Transverse colon (tissue), 4 donors: Measurements from ENCODE around the gene DAP3. TPM values are rescaled to one million over a fixed set of nuclear protein-coding genes. Genes with fewer than 3 reads are reported as not detected.
"Not testable (repeated sequence)": the region's sequence is repeated elsewhere in the genome, so short reads cannot be mapped to it uniquely, and the experiment has no call there.

ENCODE experiments used
- DNase-seq: peaks from one replicate; pipeline ENCODE4 v3.0.0-alpha.2; 2019
- H3K27ac ChIP-seq, 4 donors: fragments of 200-600 bp; sonication (generic); 2 replicates each; pipeline ENCODE4 v1.5.1; 2016 to 2018; ENCODE audit warnings: inconsistent platforms in 4 of 4
- H3K27me3 ChIP-seq: fragments of 200-600 bp; sonication (generic); 2 replicates; pipeline ENCODE4 v1.5.1; 2017; ENCODE audit warnings: inconsistent platforms
- H3K36me3 ChIP-seq, 4 donors: fragments of 200-600 bp; sonication (generic); 2 replicates each; pipeline ENCODE4 v1.5.1; 2017 to 2019; ENCODE audit warnings: inconsistent platforms in 4 of 4
- H3K4me1 ChIP-seq, 4 donors: fragments of 200-600 bp; sonication (generic); 2 replicates each; pipeline ENCODE4 v1.5.1; 2017 to 2020; ENCODE audit warnings: inconsistent platforms in 4 of 4
- H3K4me3 ChIP-seq, 4 donors: fragments of 200-600 bp; sonication (generic); 1 replicate in 1 of 4; 2 replicates in 3 of 4; pipeline versions ENCODE4 v1.5.1 to v1.6.1; 2017 to 2019; ENCODE audit warnings: inconsistent platforms in 4 of 4
- H3K9me3 ChIP-seq, 2 donors: fragments of 200-600 bp; sonication (generic); 2 replicates each; pipeline ENCODE4 v1.5.1; 2017 to 2019; ENCODE audit warnings: inconsistent platforms in 2 of 2
- EP300 ChIP-seq: sonication (generic); formaldehyde crosslinking; IDR thresholded peaks from one replicate; pipeline ENCODE4 v1.6.1; 2017; ENCODE audit warnings: antibody characterized with exemption, low read depth
- POLR2A ChIP-seq: fragments of 450-650 bp; IDR thresholded peaks from one replicate; pipeline ENCODE4 v1.6.1; 2016; ENCODE audit warnings: antibody characterized with exemption, mild to moderate bottlenecking, moderate library complexity
- POLR2AphosphoS5 ChIP-seq, 3 donors: sonication (generic); formaldehyde crosslinking; IDR thresholded peaks; one replicate each; pipeline ENCODE4 v1.6.1; 2016; ENCODE audit warnings: antibody characterized with exemption in 3 of 3
- WGBS, 2 donors: methylation state at CpG; one replicate each; pipeline ENCODE4 v1.1.5; 2018; ENCODE audit warnings: low coverage in 1 of 2; 5-methylcytosine and 5-hydroxymethylcytosine counted together
- in situ Hi-C, 4 donors: fragments of 200-750 bp; cut with MboI; loops; one replicate each; pipeline versions ENCODE4 v1.15.0 to v1.15.1; 2017; ENCODE audit warnings: low sequenced_read_pairs in 3 of 4, low pct_ligation_motif_present in 1 of 4, low pct_unique_long_range_greater_than_20kb in 1 of 4
- intact Hi-C: fragments of 100-400 bp; cut with DNase I; formaldehyde crosslinking; loops from one replicate; pipeline ENCODE4 v1.15.1; 2023; ENCODE audit warnings: low total_unique reads
- total RNA-seq, 4 donors: library from RNA; depleted of rRNA; stranded (reverse); fragments of >200 nt; gene quantifications; one replicate each; pipeline ENCODE4 v1.1.0, GENCODE V29; 2016
- TF ChIP-seq, protein P1 (sequence below), 5 experiments: fragments of 200-600 bp in 3 of 5; fragments of 450-650 bp in 2 of 5; sonication (generic) in 3 of 5; IDR thresholded peaks; 1 replicate in 2 of 5; 2 replicates in 3 of 5; pipeline ENCODE4 v1.5.1; 2016 to 2017; ENCODE audit warnings: antibody characterized with exemption in 5 of 5, inconsistent platforms in 3 of 5, mild to moderate bottlenecking in 2 of 5, moderate library complexity in 1 of 5

DAP3 gene
- total RNA-seq, 4 donors from 2014 or later, result 81.9 to 134 (median 106) TPM

DNA sequence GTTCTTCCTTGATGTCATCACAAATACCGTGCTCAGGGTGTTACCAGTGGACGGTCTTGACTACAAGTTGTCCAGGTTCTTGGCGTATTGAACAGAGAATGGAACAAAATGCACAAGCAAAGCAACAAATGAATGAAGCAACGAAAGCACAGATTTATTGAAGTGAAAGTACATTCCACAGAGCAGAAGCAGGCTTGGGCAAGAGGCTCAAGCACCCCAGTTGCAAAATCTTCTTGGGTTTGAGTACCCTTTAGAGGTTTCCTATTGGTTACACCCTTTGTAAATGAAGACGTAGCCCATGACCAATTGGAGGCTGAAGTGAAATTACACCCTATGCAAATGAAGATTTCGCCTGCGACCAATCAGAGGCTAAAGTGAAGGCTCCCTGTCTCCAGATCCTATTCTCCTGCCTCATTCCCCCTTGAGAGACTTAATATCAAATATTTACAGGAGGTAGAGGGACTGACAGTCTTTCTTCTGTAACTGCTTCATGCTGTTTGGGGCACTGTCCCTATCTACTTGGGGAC, 38.6 kb upstream of the DAP3 start:
- in situ Hi-C loops (no loop called here), intact Hi-C loops (no loop called here)
- no peaks in the 10 kb centered on the region for H3K9me3 ChIP-seq
- no peak overlapping the region for H3K27ac ChIP-seq
- 91 to 100% methylated on average over 1 to 7 of the region's 7 CpGs for WGBS, 2 donors
- DNase-seq, result no peak
- no peak for TF ChIP-seq EP300
- no peak for TF ChIP-seq POLR2AphosphoS5 (IDR thresholded peaks at IDR 0.05)
- no peak for TF ChIP-seq POLR2A
- TF ChIP-seq, protein P1, sequence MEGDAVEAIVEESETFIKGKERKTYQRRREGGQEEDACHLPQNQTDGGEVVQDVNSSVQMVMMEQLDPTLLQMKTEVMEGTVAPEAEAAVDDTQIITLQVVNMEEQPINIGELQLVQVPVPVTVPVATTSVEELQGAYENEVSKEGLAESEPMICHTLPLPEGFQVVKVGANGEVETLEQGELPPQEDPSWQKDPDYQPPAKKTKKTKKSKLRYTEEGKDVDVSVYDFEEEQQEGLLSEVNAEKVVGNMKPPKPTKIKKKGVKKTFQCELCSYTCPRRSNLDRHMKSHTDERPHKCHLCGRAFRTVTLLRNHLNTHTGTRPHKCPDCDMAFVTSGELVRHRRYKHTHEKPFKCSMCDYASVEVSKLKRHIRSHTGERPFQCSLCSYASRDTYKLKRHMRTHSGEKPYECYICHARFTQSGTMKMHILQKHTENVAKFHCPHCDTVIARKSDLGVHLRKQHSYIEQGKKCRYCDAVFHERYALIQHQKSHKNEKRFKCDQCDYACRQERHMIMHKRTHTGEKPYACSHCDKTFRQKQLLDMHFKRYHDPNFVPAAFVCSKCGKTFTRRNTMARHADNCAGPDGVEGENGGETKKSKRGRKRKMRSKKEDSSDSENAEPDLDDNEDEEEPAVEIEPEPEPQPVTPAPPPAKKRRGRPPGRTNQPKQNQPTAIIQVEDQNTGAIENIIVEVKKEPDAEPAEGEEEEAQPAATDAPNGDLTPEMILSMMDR (IDR thresholded peaks at IDR 0.05), result no peak
- H3K4me3 ChIP-seq, result no peak overlapping the region
- no peaks in the 10 kb centered on the region for H3K36me3 ChIP-seq
- H3K27me3 ChIP-seq, result no peaks in the 10 kb centered on the region
- H3K4me1 ChIP-seq, result peaks cover 0 to 10% (median 3%) of the 10 kb centered on the region in 4 donors

DNA sequence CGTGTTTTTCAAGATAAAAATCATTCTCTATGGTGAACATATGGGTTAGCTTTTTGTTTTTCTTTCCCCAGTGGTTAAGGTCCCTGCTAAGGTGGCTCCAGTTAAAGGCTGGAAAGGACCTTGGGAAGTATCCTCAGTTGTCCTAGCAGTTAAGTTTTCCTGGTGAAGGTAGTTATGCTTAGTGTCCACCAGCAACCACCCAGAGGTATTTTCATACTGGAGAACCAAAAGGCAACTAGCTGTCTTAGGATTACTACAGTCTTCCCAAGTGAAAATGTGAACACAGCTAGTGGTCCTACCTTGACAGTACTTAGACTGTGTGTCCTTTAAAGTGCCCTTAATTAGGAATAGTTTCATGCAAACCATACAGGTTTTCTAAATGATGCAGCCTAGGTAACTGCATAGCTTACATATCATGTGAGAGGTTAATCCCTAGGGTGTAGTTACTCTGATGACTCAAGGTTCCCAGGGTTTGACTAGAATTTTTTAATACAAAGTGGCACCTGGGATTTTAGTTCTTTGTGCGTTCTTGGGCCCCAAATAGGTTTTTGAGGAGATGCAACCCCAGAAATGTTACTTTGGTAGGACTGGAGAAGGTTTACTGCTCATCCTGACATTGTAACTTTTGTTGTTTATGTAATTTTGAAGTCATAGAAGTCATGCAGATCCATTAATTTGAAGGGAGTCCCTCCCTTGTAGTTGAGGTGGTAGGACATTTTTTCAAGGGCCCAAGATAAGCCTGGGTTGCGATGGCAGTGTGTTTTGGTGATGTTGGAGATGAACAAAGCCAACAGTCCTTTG, 36.8 kb upstream of the DAP3 start:
- H3K36me3 ChIP-seq, result no peaks in the 10 kb centered on the region
- H3K27me3 ChIP-seq, result no peaks in the 10 kb centered on the region
- H3K4me1 ChIP-seq, result peaks cover 0 to 5% (median 2%) of the 10 kb centered on the region in 4 donors
- H3K9me3 ChIP-seq, result no peaks in the 10 kb centered on the region
- intact Hi-C loops, result no loop called here
- no peak overlapping the region for H3K4me3 ChIP-seq
- no peak for DNase-seq
- in situ Hi-C loops, result no loop called here
- WGBS, 2 donors, result 74 to 94% methylated on average over 2 to 3 of the region's 3 CpGs
- TF ChIP-seq POLR2AphosphoS5 (IDR thresholded peaks at IDR 0.05), result no peak
- no peak for TF ChIP-seq POLR2A
- TF ChIP-seq, protein P1 (IDR thresholded peaks at IDR 0.05), result no peak
- no peak for TF ChIP-seq EP300
- no peak overlapping the region for H3K27ac ChIP-seq

DNA sequence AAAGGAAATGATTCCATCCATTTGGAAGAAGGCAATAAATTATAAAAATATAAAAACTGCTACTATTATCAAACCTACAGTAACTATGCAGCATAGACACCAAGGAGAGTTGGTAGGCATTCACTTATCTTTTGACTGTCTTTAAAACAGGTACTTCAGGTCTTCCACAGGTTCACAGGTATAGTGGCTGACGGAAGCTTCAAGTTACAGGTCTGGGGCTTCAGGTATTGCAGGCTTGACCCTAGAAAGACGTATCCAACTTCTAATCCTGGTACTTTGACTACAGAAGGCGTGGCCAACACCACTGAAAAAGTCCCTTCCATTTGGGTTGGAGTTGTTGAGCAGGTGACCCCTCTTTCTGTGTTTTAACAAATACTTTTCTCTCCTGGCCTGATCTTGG, 35.9 kb upstream of the DAP3 start:
- H3K4me1 ChIP-seq, result peaks cover 0 to 5% (median 2%) of the 10 kb centered on the region in 4 donors
- TF ChIP-seq POLR2AphosphoS5 (IDR thresholded peaks at IDR 0.05), result no peak
- no peak for TF ChIP-seq EP300
- TF ChIP-seq, protein P1 (IDR thresholded peaks at IDR 0.05), result no peak
- no peak for TF ChIP-seq POLR2A
- in situ Hi-C loops (no loop called here), intact Hi-C loops (no loop called here)
- no peaks in the 10 kb centered on the region for H3K9me3 ChIP-seq
- 60 to 86% methylated on average over 2 to 3 of the region's 3 CpGs for WGBS, 2 donors
- DNase-seq, result no peak
- no peak overlapping the region for H3K27ac ChIP-seq
- H3K4me3 ChIP-seq, result no peak overlapping the region
- H3K36me3 ChIP-seq, result no peaks in the 10 kb centered on the region
- no peaks in the 10 kb centered on the region for H3K27me3 ChIP-seq

DNA sequence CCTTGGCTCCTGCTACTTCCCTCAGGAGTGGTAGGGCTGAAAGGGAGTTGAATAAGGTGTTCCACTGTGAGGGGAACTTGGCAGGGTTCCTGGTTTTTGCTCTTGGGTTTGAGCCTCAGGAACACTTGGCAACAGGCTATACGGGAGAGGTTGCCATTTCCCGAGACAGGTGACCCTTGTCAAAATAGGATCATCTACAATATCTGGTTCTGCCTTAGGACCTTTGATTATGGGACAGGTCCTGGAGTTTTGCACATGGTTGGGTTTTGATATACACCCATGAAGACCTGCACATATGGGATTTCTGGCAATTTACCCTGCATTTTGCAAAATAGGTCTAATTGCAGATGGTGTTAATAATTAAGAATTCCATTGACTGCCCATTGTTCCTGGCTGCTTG, 31.4 kb upstream of the DAP3 start:
- no peak overlapping the region for H3K4me3 ChIP-seq
- no peak overlapping the region for H3K27ac ChIP-seq
- H3K27me3 ChIP-seq, result no peaks in the 10 kb centered on the region
- H3K36me3 ChIP-seq, result peaks cover 0 to 38% (median 17%) of the 10 kb centered on the region in 4 donors
- intact Hi-C loops (no loop called here), in situ Hi-C loops (no loop called here)
- H3K4me1 ChIP-seq, result no peaks in the 10 kb centered on the region
- DNase-seq, result no peak
- H3K9me3 ChIP-seq, result no peaks in the 10 kb centered on the region
- TF ChIP-seq, protein P1 (IDR thresholded peaks at IDR 0.05), result no peak
- no peak for TF ChIP-seq POLR2AphosphoS5 (IDR thresholded peaks at IDR 0.05)
- TF ChIP-seq POLR2A, result no peak
- no peak for TF ChIP-seq EP300
- 78% methylated on average over 2 of the region's 2 CpGs; no CpG with 5 or more reads in 1 of the 2 donors for WGBS, 2 donors

DNA sequence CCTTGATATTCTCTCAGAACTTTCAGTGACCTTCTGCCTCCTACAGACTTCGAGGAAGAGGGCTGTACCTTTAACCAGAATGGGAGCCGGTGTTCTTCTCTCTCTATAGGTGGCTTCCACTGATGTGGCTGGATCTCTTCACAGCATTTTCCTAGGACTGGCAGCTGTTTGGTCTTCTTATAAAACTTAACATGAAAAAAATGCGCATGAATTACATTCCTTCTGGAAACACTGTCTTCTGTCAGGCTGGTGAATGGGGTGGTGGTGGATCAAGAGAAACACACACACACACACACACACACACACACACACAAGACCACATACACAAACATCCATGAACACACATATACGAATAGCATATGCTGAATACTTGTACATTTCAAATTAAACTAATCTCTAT, 27.7 kb upstream of the DAP3 start:
- peaks cover 0 to 72% (median 32%) of the 10 kb centered on the region in 4 donors for H3K36me3 ChIP-seq
- H3K9me3 ChIP-seq, H3K4me3 ChIP-seq, H3K4me1 ChIP-seq, intact Hi-C loops, H3K27me3 ChIP-seq, H3K27ac ChIP-seq, DNase-seq, in situ Hi-C loops: not testable (repeated sequence)
- WGBS, 2 donors, result 80 to 98% methylated on average over 2 to 4 of the region's 4 CpGs
